HG03097 (cell line): Measurements from ENCODE around the gene HSPA1A.
"Not testable (repeated sequence)": the region's sequence is repeated elsewhere in the genome, so short reads cannot be mapped to it uniquely, and the experiment has no call there.

Source experiments
- ATAC-seq: cut with Tn5 transposase; IDR thresholded peaks from one replicate; pipeline ENCODE4 v1.9.1; 2021; ENCODE audit not compliant: unreplicated experiment, low FRiP score

The HSPA1A gene

DNA sequence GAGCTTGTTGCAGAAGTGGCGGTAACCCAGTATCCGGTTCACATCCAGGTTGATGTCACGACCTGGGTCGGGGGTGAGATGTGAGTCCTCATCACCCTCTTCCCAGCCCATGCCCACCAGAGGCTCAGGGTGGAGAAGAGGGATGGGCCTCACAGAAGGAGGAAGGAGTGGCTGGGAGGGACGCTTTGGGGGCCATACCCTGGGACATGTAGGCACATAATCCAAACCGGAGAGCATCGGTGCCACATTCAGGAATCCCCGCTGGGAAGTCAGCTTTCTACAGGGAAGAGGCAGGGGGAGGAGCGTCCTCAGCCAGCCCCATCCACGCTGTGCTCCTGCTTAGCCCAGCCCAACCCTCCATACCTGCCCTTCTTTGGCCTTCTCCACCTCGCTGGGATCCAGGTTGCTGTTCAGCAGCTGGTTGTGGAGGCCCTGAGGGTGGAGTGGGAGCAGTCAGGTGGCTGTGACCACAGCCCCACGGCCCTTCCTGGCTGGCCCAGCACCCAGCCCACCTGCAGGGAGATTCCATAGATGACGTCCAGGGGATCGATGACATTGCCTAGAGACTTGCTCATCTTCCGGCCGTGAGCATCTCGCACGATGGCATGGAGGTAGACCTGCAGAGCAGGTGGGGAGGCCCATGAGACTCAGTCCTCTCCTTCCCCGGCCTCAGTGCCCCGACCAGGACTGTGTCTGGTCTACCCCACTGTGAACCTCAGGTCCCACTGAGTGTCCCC is 34.7 kb upstream of the HSPA1A start:
- no peak for ATAC-seq

DNA sequence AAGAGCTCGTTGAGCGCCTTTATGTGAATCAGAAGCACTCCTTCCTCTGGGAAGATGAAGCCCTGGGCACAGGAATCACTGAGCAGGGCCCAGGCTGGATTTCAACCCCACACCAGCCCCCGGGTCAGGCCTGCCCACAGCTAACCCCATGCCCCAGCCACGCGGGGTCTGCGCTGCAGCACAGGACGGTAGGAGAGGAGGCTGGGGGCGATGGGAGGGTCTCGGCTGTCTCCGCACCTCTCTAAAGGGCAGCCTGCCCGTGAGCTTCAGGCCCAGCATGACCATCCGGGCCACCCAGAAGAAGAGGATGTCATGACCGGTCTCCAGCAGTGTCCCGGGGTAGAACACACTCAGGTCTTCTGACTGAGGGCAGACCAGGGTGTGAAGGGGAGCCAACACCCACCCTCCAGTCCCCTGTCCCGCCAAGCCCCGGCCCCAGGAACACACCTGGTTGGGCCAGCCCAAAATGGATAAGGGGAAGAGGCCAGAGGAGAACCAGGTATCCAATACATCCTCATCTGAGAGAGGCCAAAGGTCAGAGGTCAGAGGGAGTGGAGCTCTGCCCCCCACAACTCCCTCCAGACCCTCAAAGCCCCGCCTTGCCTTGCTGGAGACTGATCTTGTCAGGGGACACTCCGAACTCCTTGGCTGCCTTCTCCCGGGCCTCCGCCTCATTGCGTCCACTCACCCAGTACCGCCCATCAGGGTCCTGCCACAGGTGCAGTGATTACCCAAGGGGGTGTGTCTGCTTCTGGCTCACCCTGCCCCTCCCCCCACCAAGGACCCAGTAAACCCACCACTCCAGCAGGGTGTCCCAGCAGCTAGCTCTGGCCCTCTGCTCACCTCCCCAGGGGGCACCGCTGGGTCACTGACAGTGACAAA is 33.9 kb upstream of the HSPA1A start:
- no peak for ATAC-seq

DNA sequence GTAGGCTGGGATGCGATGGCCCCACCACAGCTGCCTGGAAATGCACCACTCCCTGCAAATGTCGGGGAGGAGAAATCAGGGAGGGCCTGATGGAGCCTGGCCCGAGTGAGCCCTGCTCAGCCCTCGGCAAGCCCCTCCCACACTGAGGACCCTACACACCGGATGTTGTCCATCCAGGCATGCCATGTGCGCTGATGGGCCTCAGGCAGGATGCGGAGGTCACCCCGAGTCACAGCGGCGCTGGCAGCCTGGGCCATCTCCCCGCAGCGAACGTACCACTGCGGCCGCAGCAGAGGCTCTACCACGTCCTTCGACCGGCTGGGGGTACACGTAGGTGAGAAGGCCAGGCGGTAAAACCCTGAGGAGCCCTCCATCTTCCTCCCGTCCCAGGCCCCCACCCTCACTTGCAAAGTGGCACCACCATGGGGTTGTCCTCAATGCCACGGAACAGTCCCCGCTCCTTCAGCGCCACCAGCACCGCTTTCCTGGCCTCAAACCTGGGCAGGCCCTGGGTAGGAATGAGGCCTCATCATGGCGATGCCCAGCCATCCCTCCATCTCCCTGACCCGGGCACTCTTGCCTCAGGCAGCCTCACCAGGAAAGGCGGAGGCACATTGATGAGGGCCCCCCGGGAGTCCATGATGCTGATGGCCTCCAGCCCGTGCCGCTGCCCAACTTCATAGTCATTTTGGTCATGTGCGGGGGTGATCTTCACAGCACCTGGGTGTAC is 33.1 kb upstream of the HSPA1A start:
- no peak for ATAC-seq

DNA sequence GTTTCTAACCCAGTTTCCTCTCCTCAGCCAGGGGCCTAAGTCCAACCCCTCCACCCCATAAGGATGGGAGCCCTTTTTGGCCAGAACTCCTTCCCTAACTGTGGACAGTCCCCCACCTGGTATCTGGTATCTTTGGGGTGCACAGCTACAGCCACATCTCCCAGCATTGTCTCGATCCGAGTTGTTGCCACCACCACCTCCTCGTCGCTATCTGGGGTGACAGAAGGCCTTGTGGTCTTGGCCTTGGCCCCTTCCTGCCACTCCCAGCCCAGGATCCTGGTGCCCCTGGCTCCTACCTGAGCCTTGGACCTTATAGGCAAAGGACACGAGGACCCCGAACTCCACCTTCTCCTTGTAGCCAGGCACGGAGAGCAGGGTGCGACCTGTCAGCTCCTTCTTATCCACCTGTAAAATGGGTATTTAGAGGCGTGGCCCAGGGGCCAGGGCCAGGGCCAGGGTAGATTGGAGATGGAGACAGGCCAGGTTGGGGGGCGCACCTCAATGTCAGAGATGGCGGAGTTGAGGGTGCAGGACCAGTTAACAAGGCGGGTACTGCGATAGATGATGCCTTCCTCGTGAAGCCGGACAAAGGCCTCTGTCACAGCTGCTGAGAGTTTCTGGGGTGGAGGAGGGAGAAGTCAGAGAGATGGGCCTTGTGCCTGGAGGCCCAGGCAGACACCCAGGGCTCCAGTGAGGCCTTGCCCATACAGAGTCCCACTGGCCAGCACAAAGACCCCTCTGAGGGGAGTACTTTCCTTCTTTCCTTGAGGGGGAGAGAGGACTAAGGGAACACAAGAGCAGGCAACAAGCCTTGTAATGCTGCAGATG is 31.0 kb upstream of the HSPA1A start:
- no peak for ATAC-seq

DNA sequence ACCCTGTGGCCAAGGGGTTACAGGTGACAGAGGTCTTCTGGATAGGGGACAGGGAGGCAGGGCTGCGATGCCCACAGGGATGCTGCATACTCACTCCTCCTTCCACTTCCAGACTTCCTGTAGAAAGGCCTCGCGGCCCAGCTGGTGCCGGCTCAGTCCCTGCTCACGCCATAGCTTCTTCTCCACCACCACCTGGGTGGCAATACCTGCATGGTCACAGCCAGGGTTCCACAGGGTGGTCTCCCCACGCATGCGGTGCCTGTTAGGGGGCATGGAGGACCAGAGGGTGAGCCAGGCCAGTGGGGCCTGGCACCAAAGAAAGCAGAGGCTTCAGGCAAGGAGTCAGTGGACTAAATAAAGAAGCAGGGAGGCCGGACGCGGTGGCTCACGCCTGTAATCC is 29.9 kb upstream of the HSPA1A start:
- ATAC-seq, result no peak

DNA sequence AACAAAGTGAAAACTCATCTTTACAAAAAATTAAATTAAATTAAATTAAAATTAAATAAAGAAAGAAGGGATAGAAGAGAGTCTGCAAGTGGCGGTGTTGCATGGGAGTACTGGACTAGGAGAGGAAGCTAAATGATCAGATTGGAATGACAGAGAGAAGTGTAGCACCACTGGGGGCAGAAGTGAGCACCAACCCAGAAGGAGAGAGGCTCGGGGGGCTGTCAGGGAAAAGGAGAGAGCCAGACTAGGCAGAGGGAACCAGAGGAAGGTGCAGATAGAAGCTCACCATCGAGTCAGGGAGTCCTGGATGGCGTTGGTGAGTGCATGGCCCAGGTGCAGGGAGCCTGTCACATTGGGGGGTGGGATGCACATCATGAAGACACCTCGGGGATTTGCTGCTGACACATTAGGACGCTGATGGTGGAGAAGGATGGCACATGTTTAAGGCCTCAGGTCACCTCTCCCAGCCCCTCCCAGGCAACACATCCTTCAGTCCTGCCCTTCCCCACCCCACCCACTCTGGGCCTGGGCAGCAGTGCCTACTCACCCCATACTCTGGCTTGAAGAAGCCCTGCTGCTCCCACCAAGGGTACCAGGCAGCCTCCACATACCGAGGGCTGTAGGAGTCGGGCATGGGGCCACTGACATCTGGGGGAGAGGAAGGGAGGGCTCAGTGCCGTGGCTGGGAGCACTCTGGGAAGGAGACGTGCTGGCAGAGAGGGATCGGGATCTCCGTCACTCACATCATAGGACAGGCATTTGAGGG is 23.8 kb upstream of the HSPA1A start:
- ATAC-seq, result no peak

DNA sequence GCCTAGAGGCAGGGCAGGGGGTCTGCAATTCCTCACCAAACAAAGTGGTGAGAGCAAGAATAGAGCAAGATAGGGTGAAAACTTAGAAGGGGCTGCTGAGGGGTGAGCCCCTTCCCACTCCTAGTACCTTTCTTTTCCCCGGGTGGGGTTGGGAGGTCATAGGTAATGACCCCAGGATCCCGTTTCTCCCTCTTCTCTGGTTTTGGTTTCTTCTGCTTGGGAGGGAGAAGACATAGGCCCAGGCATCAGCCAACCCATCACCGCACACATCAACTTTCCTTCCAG is 23.3 kb upstream of the HSPA1A start:
- ATAC-seq, result no peak

DNA sequence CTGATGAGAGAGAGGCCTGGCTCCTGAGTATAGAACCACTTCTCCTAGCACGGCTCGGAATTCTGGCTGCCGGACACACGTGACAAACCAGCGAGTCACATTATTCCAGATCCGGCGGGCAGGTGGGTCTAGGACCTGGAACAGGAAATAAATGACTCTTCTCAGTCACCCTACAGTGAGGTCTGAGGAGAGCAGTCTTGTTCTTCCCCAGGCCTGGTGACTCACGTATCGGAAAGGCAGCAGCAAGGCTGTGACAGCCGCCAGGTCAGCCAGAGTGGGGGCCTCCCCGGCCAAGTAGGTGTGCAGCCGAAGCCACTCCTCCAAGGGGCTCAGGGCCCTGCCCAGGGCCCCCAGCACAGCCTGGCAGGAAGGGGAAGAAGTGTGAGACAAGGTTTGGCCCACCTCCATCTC is 22.6 kb upstream of the HSPA1A start:
- no peak for ATAC-seq

DNA sequence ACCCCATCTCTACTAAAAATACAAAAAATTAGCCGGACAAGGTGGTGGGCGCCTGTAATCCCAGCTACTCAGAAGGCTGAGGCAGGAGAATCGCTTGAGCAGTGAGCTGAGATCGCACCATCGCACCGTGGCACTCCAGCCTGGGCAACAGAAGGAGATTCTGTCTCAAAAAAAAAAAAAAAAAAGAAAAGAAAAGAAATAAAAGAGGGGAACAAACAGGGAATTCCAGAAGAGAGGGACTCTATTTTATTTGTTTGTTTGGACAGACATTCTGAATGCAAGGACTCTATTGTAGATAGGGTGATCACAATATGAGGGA is 21.5 kb upstream of the HSPA1A start:
- not testable (repeated sequence) for ATAC-seq

DNA sequence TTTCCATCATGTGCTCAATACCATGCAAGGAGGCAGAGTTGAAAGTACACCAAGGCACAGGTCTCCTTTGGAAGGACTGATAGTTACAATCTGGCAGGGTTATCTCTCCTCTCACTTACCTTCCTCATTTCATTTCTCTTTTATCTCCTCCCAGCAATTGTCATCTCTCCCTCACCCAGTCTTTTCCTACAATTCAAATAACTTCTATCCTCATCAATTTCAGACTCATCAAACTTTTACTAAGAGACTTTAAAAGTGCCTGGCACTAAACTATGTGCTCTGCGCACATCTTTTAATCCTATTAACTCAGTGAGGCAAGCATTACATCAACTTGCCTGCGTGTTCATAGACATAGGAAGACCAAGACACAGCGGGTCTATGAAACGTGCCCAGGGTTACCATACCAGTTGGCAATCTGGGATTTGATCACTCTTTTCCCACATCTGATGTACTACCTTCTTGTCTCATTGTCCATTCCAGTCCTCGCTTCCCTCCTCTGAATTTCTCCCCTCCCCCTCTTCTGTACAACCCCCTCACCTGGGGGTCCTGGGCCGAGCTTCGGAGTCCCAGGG is 21.0 kb upstream of the HSPA1A start:
- no peak for ATAC-seq

DNA sequence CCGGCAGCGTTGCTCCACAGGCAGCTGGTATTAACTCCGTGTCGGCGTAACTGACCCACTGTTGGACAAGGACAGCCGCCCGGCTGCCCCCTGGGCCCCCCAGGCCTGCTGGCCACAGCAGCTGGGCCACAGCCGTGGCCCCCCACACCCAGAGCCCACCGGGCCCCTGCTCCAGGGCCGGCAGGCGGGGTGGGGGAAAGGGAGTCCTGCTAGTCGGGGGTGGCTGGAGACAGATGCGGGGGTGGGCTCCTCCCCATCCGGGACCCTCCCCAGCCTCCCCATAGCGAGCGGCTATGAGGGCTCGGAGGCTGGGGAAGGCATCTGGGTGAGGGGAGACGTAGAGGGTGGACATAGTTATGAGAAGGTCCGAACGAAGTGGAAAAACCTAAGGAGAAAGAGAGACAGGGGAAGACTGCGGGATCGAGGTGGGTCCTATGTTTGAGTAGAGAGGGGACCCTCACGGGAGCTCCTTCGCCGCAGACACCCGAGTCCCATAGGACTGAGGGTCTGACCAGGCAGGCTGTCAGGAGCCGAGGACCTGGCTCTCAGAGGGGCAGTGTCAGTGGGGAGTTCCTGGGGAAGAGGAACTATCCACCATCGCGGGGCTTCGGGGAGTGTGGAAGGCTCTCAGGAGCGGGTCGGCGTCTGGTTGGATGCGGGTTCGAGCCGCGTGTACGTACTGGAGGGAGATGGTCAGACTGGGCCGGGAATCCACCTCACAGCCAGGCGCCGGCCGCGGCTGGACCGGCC is 20.3 kb upstream of the HSPA1A start:
- peak; percentile 13 for ATAC-seq

DNA sequence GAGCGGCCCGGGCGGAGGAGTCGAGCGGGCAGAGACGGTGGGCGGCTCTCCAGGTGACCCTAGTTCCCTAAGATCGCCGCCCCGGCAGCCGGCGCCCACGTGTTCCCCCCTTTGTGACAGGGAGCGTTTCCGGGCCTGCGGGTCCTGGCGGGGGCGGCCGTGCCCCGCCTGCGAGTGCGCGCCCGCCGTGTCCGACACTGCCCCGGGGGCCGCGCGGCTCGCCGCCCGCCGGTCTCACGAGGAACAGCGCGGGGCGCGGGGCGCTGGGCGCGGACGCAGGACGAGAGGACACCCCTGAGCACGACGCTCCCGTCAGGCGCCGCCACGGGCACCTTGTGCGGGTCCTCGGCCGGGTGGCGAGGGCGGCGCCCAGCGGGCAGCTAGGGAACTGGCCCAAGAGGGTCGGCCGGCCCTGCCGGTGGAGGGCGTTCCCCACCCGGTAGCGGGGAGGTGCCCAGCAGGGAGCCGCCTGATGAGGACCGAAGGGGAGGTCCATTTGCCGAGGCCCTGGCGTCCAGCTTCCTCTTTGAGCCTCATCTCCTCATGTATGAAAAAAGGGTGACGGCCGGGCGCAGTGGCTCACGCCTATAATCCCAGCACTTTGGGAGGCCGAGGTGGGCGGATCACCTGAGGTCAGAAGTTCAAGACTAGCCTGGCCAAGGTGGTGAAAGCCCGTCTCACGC is 19.6 kb upstream of the HSPA1A start, which contains the start of gene VARS1:
TSS of gene VARS1 (minus strand) at position 137 of the 683 bp plus-strand sequence. CDS start 535 bp downstream, outside the sequence.
- ATAC-seq, result peak; percentile 61

DNA sequence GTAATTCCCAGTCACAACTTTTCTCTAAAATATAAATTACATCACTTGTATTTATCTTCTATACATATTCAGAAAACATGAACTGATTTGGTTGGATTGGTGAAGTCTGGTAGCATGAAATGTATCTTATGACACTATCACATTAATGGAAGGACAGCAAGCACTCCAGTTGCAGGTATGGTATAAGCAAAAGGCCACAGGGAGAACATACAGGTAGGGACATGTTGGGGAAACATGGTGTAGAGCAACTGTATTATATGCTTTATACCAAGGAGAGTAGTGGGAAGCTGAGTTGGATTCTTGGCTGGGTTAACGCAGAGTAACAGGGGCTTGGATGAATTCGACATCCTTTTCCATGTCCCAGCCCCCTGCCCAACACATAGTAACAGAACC is 18.4 kb upstream of the HSPA1A start:
- ATAC-seq, result no peak

DNA sequence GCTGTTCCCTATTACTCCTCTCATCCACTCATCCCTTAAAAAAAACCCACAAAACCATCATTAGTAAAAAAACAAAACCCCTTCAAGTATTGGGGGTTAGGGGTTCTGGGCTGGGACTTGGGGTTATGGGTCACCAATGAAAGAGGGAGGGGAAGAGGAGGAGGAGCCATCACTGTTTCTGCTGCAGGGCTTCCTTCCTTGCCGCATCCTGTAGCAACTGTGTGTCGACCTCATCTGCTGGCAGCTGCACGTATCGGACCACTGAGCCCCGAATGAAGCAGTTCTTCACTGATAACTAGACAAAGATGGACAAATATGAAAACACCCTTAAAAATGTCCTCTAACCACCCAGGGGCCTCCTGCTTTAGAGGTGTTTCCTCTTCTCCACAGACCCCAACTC is 17.8 kb upstream of the HSPA1A start:
- ATAC-seq, result no peak

DNA sequence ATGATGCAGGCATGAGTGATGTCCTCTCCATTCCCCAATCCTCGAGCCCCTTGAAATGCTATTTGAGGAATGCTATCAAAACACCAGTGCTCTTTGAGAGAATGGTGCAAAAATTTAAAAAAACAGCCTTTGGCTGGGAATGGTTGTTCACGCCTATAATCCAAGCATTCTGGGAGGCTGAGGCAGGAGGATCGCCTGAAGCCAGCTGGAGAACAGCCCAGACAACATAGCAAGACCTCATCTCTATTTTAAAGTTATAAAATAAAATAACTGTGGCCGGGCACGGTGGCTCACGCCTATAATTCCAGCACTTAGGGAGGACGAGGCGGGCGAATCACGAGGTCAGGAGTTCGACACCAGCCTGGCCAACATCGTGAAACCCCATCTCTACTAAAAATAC is 15.6 kb upstream of the HSPA1A start:
- ATAC-seq, result no peak

DNA sequence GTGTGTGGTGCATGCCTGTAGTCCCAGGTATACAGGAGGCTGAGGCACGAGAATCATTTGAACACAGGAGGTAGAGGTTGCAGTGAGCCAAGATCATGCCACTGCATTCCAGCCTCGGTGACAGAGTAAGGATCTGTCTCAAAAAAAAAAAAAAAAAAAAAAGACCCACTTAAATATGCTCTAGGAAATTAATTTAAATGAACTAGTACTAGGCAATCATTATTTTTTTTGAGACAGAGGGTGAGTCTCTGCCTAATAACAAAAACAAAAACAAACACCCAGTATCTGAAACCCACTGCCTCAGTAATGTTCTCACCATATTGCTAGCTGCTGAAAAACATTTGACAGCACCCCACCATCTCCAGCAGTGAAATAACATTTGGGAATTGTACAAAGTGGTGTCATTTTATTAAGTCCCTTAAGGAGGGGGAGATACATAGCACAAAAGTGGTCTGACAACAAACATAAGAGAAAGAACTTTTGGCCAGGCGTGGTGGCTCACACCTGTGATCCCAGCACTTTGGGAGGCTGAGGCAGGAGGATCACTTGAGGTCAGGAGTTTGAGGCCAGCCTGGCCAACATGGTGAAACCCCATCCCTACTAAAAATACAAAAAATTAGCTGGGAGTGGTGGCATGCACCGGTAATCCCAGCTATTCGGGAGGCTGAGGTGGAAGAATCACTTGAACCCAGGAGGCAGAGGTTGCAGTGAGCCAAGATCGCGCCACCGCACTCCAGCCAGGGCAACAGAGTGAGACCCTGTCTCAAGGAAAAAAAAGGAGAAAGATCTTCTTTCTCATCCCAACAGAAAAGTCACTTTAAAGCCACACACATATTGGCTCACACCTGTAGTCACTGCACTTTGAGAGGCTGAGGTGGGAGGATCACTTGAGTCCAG is 14.1 kb upstream of the HSPA1A start:
- ATAC-seq, result not testable (repeated sequence)

DNA sequence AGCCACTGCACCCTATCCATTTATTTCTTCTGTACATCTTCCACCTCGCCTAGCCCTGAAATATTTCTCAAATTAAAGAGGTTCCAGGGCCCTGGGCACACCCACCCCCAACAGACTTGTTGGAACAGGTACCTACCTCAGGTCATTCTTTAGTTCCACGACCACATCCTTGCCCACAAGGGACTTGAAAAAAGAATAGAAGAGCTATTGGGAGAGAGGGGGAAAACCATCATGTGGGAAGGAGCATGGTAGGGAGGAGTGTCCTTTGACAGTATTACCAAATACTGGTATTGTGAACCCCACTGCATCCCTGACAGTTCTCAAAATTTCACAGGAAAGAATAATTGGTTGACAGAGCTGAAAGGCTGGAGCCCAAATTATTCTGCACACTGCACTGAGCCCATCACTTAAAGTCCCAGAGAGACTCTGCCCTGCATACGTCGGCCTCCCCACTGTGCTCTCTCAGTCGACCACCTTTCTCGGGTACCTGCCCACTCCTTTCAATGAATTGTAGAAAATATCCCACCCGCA is 9.3 kb upstream of the HSPA1A start:
- peak; percentile 13 for ATAC-seq
